SJCRH30 (cell line): ENCODE measurements around the gene POLR3C. TPM values are rescaled to one million over a fixed set of nuclear protein-coding genes. Genes with fewer than 3 reads are reported as not detected.

Source experiments
- total RNA-seq: library from RNA; depleted of rRNA; stranded (reverse); fragments of >200 nt; shearing (Covaris generic); gene quantifications from 2 replicates; pipeline ENCODE4 v1.2.3, GENCODE V29; 2014; rRNA removed

The POLR3C gene
- total RNA-seq, 1 experiment from 2014 or later = 28.5 TPM

Other genes starting within 250 kb of the POLR3C start
- 29.3 and 32.3 TPM in 2 replicates for gene GPR89A, start 216.2 kb upstream of the POLR3C start, total RNA-seq
- 1.6 and 2.8 TPM in 2 replicates for gene PDZK1, start 116.8 kb upstream of the POLR3C start, total RNA-seq
- not detected in 2 replicates for gene CD160, start 104.7 kb upstream of the POLR3C start, total RNA-seq
- 9.0 and 10.0 TPM in 2 replicates for gene RNF115, start 105 bp upstream of the POLR3C start, total RNA-seq
- gene NUDT17, start 21.4 kb downstream of the POLR3C start, total RNA-seq = 1.1 and 1.2 TPM in 2 replicates
- 18.8 and 19.7 TPM in 2 replicates for gene PIAS3, start 34.9 kb downstream of the POLR3C start, total RNA-seq
- gene ANKRD35, start 61.7 kb downstream of the POLR3C start, total RNA-seq = not detected in 2 replicates
- 0.15 and 0.16 TPM in 2 replicates for gene ITGA10, start 85.8 kb downstream of the POLR3C start, total RNA-seq
- gene PEX11B, start 94.5 kb downstream of the POLR3C start, total RNA-seq = 19.5 and 21.2 TPM in 2 replicates
- 232 and 246 TPM in 2 replicates for gene RBM8A, start 103.3 kb downstream of the POLR3C start, total RNA-seq
- gene LIX1L, start 133.8 kb downstream of the POLR3C start, total RNA-seq = 33.4 and 35.6 TPM in 2 replicates
- 0.69 and 0.84 TPM in 2 replicates for gene ANKRD34A, start 140.4 kb downstream of the POLR3C start, total RNA-seq
- 16.7 and 18.4 TPM in 2 replicates for gene POLR3GL, start 140.5 kb downstream of the POLR3C start, total RNA-seq
- 161 and 177 TPM in 2 replicates for gene TXNIP, start 172.4 kb downstream of the POLR3C start, total RNA-seq
- gene HJV, start 197.5 kb downstream of the POLR3C start, total RNA-seq = 0.10 TPM in 2 replicates